Stimulated activated effector memory CD8-positive, alpha-beta T cell treated with anti-CD3 and anti-CD28 coated beads, Interleukin-12 subunit alpha, Interleukin-12 subunit beta, amount 100 ng/mL, for 72 hours (primary cell): Measurements from ENCODE around the gene ENHO.
A peak's percentile ranks its signal among the peaks of the same experiment; 100 is the strongest.

Experiments
- ATAC-seq: fragments of 150-1000 bp; cut with Tn5 transposase; 2 replicates; pipeline ENCODE4 v1.10.0; 2021
- DNase-seq, 2 donors: peaks; one replicate each; pipeline ENCODE4 v3.0.0; 2021 to 2022; ENCODE audit warnings: low spot score in 2 of 2
- H3K27ac Mint-ChIP-seq: one replicate; pipeline ENCODE4 v1.8.0; 2022; ENCODE audit warnings: mild to moderate bottlenecking, mixed read lengths
- H3K36me3 Mint-ChIP-seq: one replicate; pipeline ENCODE4 v1.8.0; 2022; ENCODE audit warnings: mild to moderate bottlenecking, mixed read lengths
- H3K4me1 Mint-ChIP-seq: one replicate; pipeline ENCODE4 v1.8.0; 2022; ENCODE audit warnings: mixed read lengths
- H3K4me3 Mint-ChIP-seq: one replicate; pipeline ENCODE4 v1.8.0; 2022; ENCODE audit warnings: mild to moderate bottlenecking, mixed read lengths
- H3K9me3 Mint-ChIP-seq: one replicate; pipeline ENCODE4 v1.8.0; 2022; ENCODE audit warnings: mixed read lengths

Gene ENHO

GRCh38 chr9:34520505-34521385, 2.0 kb downstream of the ENHO start:
- ATAC-seq (no peak), DNase-seq (no peak)
- Mint-ChIP-seq H3K36me3 (no peaks in the 10 kb centered on the region), H3K4me1 (peaks cover 14% of the 10 kb centered on the region), H3K9me3 (no peaks in the 10 kb centered on the region), H3K4me3 (no peak overlapping the region), H3K27ac (no peak overlapping the region)

DNA sequence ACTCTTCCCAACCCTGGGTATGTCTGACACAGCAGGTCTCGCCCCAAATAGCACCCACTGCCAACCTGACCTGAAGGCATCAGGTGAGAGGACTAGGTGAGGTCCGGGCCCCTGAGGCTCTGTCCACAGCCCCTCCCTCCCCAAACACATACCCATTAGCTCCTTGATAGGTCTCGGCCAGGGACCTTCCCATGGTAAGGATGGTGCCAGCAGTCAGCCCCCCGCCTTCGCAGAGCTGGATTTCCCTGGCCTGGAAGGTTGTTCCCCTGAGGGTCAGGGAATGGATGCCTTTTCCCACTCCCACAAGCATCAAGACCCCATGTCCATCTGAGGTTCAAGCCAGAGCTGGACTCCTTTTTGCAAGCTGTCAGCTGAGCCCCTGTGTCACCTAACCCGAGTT, 2.7 kb downstream of the ENHO start:
- Mint-ChIP-seq H3K9me3 (no peaks in the 10 kb centered on the region), H3K27ac (no peak overlapping the region), H3K4me3 (no peak overlapping the region), H3K36me3 (no peaks in the 10 kb centered on the region), H3K4me1 (peaks cover 14% of the 10 kb centered on the region)
- ATAC-seq (no peak), DNase-seq (no peak)

GRCh38 chr9:34519321-34520020, 3.3 kb downstream of the ENHO start:
- ATAC-seq = no peak
- Mint-ChIP-seq H3K36me3 (no peaks in the 10 kb centered on the region), H3K4me1 (peaks cover 9% of the 10 kb centered on the region), H3K4me3 (no peak overlapping the region), H3K9me3 (no peaks in the 10 kb centered on the region), H3K27ac (no peak overlapping the region)
- DNase-seq = no peak

DNA sequence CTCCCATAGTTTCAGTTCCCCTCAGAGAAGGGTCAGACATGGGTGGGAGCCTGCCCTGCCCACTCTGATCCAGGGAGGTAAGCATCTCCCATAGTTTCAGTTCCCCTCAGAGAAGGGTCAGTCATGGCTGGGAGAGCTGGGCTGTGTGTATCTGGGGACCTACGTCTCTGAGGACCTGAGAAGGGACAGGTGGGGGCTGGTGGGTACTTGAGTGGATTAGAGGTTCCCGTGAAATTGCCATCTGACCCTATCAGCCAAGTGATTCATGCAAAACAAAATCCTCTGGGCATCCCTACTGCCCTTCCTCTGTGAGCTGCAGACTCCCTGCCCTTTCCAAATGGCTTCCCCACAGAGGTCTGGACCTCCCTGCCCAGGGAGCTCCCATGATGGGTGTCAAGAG, 3.9 kb downstream of the ENHO start:
- DNase-seq (no peak), ATAC-seq (no peak)
- Mint-ChIP-seq H3K9me3 (no peaks in the 10 kb centered on the region), H3K4me1 (peaks cover 7% of the 10 kb centered on the region), H3K4me3 (no peak overlapping the region), H3K27ac (no peak overlapping the region), H3K36me3 (no peaks in the 10 kb centered on the region)

- DNase-seq (no peak), ATAC-seq (no peak)
- H3K4me1 Mint-ChIP-seq = peaks cover 7% of the 10 kb centered on the region
- no peak overlapping the region for H3K27ac Mint-ChIP-seq
- H3K36me3 Mint-ChIP-seq = no peaks in the 10 kb centered on the region
- no peak overlapping the region for H3K4me3 Mint-ChIP-seq
- no peaks in the 10 kb centered on the region for H3K9me3 Mint-ChIP-seq
Measured at GRCh38 chr9:34518110-34518616, 4.6 kb downstream of the ENHO start.

DNA sequence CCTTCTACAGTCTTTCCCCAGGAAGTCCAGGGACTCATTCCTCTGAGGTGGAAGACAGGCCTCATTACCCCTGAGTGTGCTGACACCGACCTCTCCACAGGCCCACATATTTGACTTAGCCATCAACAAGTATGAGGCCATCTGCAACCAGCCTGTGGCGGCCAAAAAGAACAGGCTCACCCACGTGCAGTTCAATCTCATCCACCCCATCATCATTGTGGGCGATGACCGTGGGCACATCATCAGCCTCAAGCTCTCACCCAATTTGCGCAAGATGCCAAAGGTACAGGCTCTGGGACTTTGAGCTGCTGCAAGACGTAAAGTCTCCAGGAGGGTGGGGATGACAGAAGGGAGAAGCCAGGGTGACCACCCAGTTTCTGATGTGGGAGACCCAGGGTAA, 5.6 kb downstream of the ENHO start:
- ATAC-seq = no peak
- peaks cover under 1% of the 10 kb centered on the region for H3K4me1 Mint-ChIP-seq
- no peaks in the 10 kb centered on the region for H3K9me3 Mint-ChIP-seq
- DNase-seq = no peak
- H3K4me3 Mint-ChIP-seq = no peak overlapping the region
- no peaks in the 10 kb centered on the region for H3K36me3 Mint-ChIP-seq
- no peak overlapping the region for H3K27ac Mint-ChIP-seq

DNA sequence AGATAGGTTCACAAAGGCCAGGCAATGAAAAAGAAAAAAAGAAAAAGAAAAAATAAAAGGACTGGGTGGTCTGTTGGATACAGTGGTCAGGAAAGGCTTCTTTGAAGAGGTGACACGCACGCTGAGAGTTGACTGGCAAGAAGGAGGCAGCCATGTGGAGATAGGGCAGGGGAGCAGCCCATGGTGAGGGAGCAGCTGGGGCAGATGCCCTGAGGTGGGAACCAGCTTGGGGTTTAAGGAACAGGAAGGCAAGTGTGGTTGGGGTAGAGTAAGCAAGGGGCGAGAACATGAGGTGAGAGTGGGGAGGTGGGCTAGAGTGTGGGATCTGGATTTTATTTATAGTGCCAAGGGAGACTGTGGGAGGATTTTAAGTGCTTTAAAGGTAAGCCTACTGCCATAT, 6.8 kb downstream of the ENHO start:
- Mint-ChIP-seq H3K4me3 (no peak overlapping the region), H3K27ac (no peak overlapping the region), H3K4me1 (no peaks in the 10 kb centered on the region), H3K9me3 (no peaks in the 10 kb centered on the region), H3K36me3 (no peaks in the 10 kb centered on the region)
- ATAC-seq (no peak), DNase-seq (no peak)

- Mint-ChIP-seq H3K27ac (no peak overlapping the region), H3K4me1 (no peaks in the 10 kb centered on the region), H3K4me3 (no peak overlapping the region), H3K36me3 (no peaks in the 10 kb centered on the region), H3K9me3 (no peaks in the 10 kb centered on the region)
- DNase-seq (no peak), ATAC-seq (no peak)
Measured at GRCh38 chr9:34514816-34515215, 8.0 kb downstream of the ENHO start.

DNA sequence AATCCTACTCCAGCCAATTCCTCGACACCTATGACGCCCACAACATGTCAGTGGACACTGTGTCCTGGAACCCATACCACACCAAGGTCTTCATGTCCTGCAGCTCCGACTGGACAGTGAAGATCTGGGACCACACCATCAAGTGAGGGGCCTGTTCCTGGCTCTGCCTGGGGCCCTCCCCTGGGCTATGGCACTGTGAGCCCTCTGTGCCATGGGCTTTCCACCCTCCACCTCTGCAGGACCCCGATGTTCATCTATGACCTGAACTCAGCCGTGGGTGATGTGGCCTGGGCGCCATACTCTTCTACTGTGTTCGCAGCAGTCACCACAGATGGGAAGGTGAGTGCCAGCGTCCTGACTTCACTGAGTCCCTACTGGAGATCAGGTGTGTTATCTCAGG, 8.4 kb downstream of the ENHO start:
- H3K9me3 Mint-ChIP-seq = no peaks in the 10 kb centered on the region
- ATAC-seq = no peak
- H3K36me3 Mint-ChIP-seq = no peaks in the 10 kb centered on the region
- no peak for DNase-seq
- H3K27ac Mint-ChIP-seq = no peak overlapping the region
- no peaks in the 10 kb centered on the region for H3K4me1 Mint-ChIP-seq
- no peak overlapping the region for H3K4me3 Mint-ChIP-seq

DNA sequence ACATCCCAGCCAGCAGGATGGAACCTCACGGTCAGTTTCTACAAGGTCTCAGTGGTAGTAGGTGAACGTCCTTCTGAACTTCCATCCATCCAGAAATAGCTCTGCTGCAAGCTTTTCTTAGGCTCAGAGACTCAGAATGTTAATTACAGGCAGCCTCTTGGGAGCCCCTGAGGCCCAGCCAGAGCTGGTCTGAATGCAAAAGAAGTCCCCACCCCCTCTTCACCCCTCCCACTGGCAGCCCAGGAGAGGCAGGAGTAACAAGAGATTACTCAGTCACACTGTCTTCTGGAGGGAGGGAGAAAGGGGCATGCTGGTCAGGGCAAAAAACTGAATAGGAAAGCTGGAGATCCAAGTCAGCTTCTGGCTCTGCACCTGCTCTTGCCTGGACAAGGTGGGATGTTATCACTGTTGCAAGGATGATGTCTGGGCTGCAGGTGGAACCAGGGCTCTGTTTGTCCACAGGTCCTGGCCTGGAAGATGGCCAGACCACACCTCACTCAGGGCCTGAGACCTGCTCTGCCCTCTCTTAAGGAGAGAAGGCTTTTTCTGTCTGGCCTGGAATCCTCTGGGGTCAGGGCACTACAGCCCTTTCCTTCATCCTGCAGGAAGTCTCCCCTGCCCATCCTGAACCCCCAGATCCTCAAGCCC, 9.1 kb downstream of the ENHO start:
- no peaks in the 10 kb centered on the region for H3K9me3 Mint-ChIP-seq
- no peak overlapping the region for H3K4me3 Mint-ChIP-seq
- no peak for DNase-seq
- no peaks in the 10 kb centered on the region for H3K36me3 Mint-ChIP-seq
- ATAC-seq = no peak
- H3K27ac Mint-ChIP-seq = no peak overlapping the region
- no peaks in the 10 kb centered on the region for H3K4me1 Mint-ChIP-seq

DNA sequence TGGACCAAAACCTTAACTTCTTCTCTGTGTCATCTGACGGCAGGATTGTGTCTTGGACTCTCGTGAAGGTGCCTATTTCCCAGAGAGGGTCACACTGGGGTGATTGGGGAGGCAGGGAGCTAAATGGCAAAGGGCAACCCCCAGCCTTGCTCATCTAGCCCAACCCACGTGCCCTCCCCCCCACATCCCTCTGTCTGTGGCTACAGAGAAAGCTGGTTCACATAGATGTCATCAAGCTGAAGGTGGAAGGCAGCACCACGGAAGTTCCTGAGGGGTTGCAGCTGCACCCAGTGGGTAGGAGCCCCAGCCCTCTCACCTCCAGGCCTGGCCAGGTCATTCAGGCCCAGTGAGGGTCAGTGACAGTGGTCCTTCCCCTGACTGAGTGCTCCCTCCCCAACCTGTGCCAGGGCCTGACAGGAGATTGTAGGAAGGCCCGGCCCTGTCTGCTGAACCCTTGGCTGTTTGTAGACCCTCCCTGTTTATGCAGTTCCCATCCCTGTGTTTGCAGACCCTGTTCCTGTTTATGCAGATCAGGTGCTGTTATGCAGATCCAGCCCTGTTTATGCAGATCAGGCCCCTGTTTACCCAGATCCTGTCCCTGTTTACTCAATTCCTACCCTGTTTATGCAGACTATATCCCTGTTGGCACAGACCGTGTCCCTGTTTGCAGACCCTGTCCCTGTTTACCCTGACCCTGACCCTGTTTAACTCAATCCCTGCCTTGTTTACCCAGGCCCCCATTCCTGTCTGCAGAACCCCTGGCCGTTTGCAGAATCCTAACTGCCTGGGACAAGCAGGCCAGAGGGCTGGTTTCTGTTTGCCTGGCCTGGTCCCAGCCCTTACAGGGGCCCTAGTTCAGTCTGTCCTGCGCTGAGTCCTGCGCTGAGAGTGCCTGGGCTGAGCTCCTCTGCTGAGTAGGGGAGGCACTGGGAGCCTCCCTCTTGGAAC, 10.4 kb downstream of the ENHO start:
- no peaks in the 10 kb centered on the region for H3K9me3 Mint-ChIP-seq
- ATAC-seq = peak; percentile 14
- no peak overlapping the region for H3K4me3 Mint-ChIP-seq
- H3K4me1 Mint-ChIP-seq = no peaks in the 10 kb centered on the region
- H3K27ac Mint-ChIP-seq = peak overlapping the region; percentile 23
- DNase-seq = no peak
- no peaks in the 10 kb centered on the region for H3K36me3 Mint-ChIP-seq

DNA sequence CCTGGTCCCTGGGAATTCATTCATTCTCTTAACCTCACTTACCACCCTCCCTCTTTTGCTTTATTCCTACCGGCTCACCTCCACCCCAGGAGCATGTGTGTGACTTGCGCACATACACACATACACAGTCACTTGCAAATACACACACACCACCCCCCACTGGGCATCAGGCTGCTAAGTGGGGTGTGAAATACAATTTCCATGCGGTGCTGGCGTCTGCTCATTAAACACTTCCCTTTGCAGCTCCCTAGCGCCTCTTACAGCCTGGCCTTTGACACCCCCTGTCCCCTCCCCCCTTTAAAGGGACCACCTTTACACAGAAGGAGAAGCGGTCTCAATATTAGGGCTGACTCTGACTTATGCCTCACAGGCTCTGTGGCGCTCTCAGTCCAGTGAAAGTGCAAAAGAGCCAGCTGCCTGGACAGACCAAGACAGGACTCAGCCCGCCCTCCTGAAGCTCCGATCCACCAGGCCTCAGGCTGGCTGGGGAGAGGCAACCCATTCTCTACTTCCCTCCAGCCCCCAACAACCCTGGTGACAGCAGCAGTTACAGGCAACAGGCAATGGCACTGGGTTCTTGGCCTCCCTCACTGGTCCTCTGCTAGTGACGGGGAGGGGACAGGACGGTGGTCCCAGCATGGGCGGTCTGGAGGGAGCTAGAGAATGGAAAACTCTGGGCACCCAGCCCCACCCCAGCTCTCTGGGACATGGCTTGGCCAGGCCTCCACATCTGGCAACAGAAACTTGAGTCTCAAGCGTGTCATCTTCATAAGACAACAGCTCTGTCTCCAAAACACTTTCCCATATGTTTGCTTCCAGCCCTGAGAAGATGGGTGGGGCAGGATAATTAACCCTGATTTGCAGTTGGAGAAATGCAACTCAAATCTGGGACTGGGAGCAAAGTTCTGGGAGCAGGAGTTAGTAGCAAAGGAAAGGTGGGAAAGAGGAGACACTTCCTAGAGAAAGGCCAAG, 12.0 kb downstream of the ENHO start:
- no peaks in the 10 kb centered on the region for H3K4me1 Mint-ChIP-seq
- no peak for ATAC-seq
- H3K36me3 Mint-ChIP-seq = no peaks in the 10 kb centered on the region
- H3K9me3 Mint-ChIP-seq = no peaks in the 10 kb centered on the region
- no peak for DNase-seq
- H3K4me3 Mint-ChIP-seq = no peak overlapping the region
- no peak overlapping the region for H3K27ac Mint-ChIP-seq

DNA sequence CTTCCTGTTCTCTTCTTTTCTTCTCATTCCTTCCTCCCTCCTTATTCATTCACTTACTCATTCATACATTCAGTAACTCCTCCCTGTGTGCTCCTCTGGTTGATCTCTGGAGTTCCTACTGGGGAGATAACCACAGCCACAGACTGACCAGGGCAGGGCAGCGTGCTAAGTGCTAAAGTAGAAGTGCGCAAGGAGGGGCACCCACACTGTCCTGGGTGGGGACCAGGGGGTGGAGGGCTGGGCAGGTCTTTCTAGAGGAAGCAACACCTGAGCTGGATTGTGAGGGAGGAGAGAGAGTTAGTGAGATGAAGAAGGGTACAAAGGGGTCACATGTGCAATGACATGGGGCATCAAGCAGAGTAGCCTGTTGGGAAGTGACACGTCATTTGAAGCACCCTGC, 13.8 kb downstream of the ENHO start:
- ATAC-seq (no peak), DNase-seq (no peak)
- no peak overlapping the region for H3K27ac Mint-ChIP-seq
- no peaks in the 10 kb centered on the region for H3K9me3 Mint-ChIP-seq
- H3K4me3 Mint-ChIP-seq = no peak overlapping the region
- H3K4me1 Mint-ChIP-seq = no peaks in the 10 kb centered on the region
- no peaks in the 10 kb centered on the region for H3K36me3 Mint-ChIP-seq

DNA sequence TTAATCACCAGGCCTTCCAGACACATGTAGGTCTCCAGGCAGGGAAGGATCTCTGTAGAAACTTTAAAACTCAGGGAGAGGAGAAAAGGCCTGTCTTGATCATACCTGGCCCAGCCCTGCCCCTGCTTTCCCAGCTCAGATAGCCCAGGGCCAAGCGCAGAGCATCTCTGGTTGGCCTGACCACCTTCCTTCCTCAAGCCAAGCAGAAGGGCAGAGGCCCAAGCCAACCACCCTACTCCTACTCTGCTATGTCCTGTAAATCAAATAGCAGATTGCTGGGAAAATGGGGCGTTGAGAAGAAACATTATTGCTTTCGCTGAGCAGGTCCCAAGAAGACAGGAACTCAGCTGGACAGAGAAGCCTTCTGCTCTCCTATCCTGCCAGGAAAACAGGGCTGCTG, 14.3 kb downstream of the ENHO start:
- no peak for ATAC-seq
- Mint-ChIP-seq H3K27ac (no peak overlapping the region), H3K4me1 (no peaks in the 10 kb centered on the region), H3K36me3 (no peaks in the 10 kb centered on the region), H3K4me3 (no peak overlapping the region), H3K9me3 (no peaks in the 10 kb centered on the region)
- DNase-seq = no peak
